K562 (cell line): Measurements from ENCODE around the gene OBSCN. TPM values are rescaled to one million over a fixed set of nuclear protein-coding genes. Genes with fewer than 3 reads are reported as not detected.

Experiments used
- ATAC-seq: fragments of 200-7000 bp; cut with Tn5 transposase; 3 replicates; pipeline ENCODE4 v1.9.1; 2020; ENCODE audit warnings: moderate library complexity
- BruUV-seq: library from RNA; stranded (reverse); fragments of 400-500 nt; replicated peaks from 2 replicates; lab custom pipeline; 2021; lab: Mats Ljungman, UMichigan
- CTCF ChIA-PET: fragments of 300-600 bp; formaldehyde crosslinking; extraction: SDS; loops from one replicate; lab custom pipeline; 2021; ENCODE audit warnings: low intra/inter-chr PET ratio; lab: Yijun Ruan, JAX
- POLR2A ChIA-PET: fragments of 300-600, 350-650 bp; sonication (Branson Sonifier 250); formaldehyde crosslinking; extraction: SDS; loops from one replicate; lab custom pipeline; 2021; ENCODE audit warnings: antibody characterized with exemption, inconsistent platforms; lab: Yijun Ruan, JAX
- DNase-seq, 4 experiments: peaks; one replicate each; pipeline versions ENCODE4 v3.0.0 to v3.0.0-alpha.2; 2011 to 2018; ENCODE audit warnings: low spot score in 3 of 4, mixed read lengths in 3 of 4; ENCODE audit errors: extremely low read depth in 1 of 4
- FAIRE-seq: peaks from 2 replicates; lab custom pipeline; 2011; peaks lifted over from hg19 to GRCh38; lab: Jason Lieb, UNC
- H2AFZ ChIP-seq: 2 replicates; pipeline ENCODE4 v1.6.0; 2011; ENCODE audit warnings: low read depth, low read length, control low read depth, inconsistent platforms
- H3K27ac ChIP-seq: fragments of 200-600 bp; 3 replicates; pipeline ENCODE4 v1.8.0; 2011; ENCODE audit warnings: low read depth, mild to moderate bottlenecking, control low read depth, inconsistent platforms, low read length, moderate library complexity, mixed read lengths; ENCODE audit errors: extremely low read depth
- H3K27me3 ChIP-seq, 2 experiments: fragments of 300-600 bp in 1 of 2; 2 replicates in 1 of 2; 3 replicates in 1 of 2; pipeline versions ENCODE4 v1.6.0 to v1.8.0; 2011; ENCODE audit warnings: inconsistent platforms in 2 of 2, low read length in 2 of 2, mild to moderate bottlenecking in 1 of 2, mixed read lengths in 1 of 2, moderate library complexity in 1 of 2; ENCODE audit not compliant: control insufficient read depth in 2 of 2, insufficient read depth in 2 of 2
- H3K36me3 ChIP-seq: fragments of 300-600 bp; 3 replicates; pipeline ENCODE4 v1.8.0; 2011; ENCODE audit warnings: mild to moderate bottlenecking, low read length, inconsistent platforms; ENCODE audit not compliant: control insufficient read depth, insufficient read depth
- H3K4me1 ChIP-seq, 2 experiments: fragments of 200-600 bp in 1 of 2; replicated peaks in 1 of 2; 2 replicates in 1 of 2; 3 replicates in 1 of 2; pipeline versions ENCODE4 v1.5.1 to v1.8.0; 2011; ENCODE audit warnings: inconsistent platforms in 2 of 2, low read length in 2 of 2, mild to moderate bottlenecking in 1 of 2, mixed read lengths in 1 of 2, moderate library complexity in 1 of 2; ENCODE audit not compliant: control insufficient read depth in 2 of 2, insufficient read depth in 2 of 2
- H3K4me2 ChIP-seq: 2 replicates; pipeline ENCODE4 v1.6.1; 2011; ENCODE audit warnings: low read length, control low read depth, inconsistent platforms, mixed read lengths; ENCODE audit not compliant: insufficient read depth
- H3K4me3 ChIP-seq: fragments of 200-600 bp; sonication (generic), shearing (Covaris generic); 2 replicates; pipeline ENCODE4 v1.5.1; 2016; ENCODE audit warnings: control low read depth, inconsistent platforms
- H3K79me2 ChIP-seq: fragments of 200-600 bp; 3 replicates; pipeline ENCODE4 v1.8.0; 2011; ENCODE audit warnings: low read length, inconsistent platforms; ENCODE audit not compliant: control insufficient read depth, insufficient read depth
- H3K9ac ChIP-seq, 2 experiments: 2 replicates each; pipeline versions ENCODE4 v1.6.0 to v1.6.1; 2011; ENCODE audit warnings: low read depth in 2 of 2, low read length in 2 of 2, control low read depth in 1 of 2, inconsistent platforms in 1 of 2, mild to moderate bottlenecking in 1 of 2, mixed read lengths in 1 of 2; ENCODE audit not compliant: insufficient read depth in 1 of 2
- H3K9me1 ChIP-seq: one replicate; pipeline ENCODE4 v1.6.0; 2011; ENCODE audit warnings: inconsistent platforms, mild to moderate bottlenecking, low read length, moderate library complexity; ENCODE audit not compliant: control insufficient read depth, insufficient read depth
- H3K9me3 ChIP-seq: replicated peaks from 2 replicates; pipeline ENCODE4 v1.5.1; 2011; ENCODE audit warnings: low read depth, low read length, inconsistent platforms; ENCODE audit not compliant: control insufficient read depth, insufficient read depth
- H4K20me1 ChIP-seq: replicated peaks from 2 replicates; pipeline ENCODE4 v1.6.1; 2011; ENCODE audit warnings: low read length, inconsistent platforms, mixed read lengths; ENCODE audit not compliant: control insufficient read depth, insufficient read depth
- BRD4 ChIP-seq: fragments of 200-600 bp; sonication (generic); IDR thresholded peaks from 2 replicates; pipeline ENCODE4 v1.6.1; 2017; ENCODE audit warnings: inconsistent platforms
- DNMT1 ChIP-seq: fragments of 450-650 bp; IDR thresholded peaks from 2 replicates; pipeline ENCODE4 v1.6.1; 2016; ENCODE audit warnings: antibody characterized with exemption, mild to moderate bottlenecking
- JUND ChIP-seq, 2 experiments: IDR thresholded peaks; 2 replicates in 1 of 2; 3 replicates in 1 of 2; pipeline ENCODE4 v1.6.1; 2011; ENCODE audit warnings: borderline replicate concordance in 2 of 2, low read depth in 2 of 2, low read length in 2 of 2, improper control_type of control experiment in 1 of 2, missing biosample characterization in 1 of 2, missing genetic modification characterization in 1 of 2, missing genetic modification reagents in 1 of 2
- KLF13 ChIP-seq: fragments of 450-650 bp; IDR thresholded peaks from 2 replicates; pipeline ENCODE4 v1.6.1; 2016; ENCODE audit warnings: missing genetic modification characterization, low read depth, mild to moderate bottlenecking, missing compliant biosample characterization, moderate library complexity, borderline replicate concordance
- RAD21 ChIP-seq, 2 experiments: fragments of 250-450 bp in 1 of 2; fragments of 450-650 bp in 1 of 2; sonication (Bioruptor Pico) in 1 of 2; formaldehyde crosslinking in 1 of 2; IDR thresholded peaks in 1 of 2; conservative IDR thresholded peaks in 1 of 2; 2 replicates each; pipeline versions ENCODE4 v1.4.0 to v1.8.0; 2020 to 2022; ENCODE audit warnings: mild to moderate bottlenecking in 2 of 2, moderate library complexity in 1 of 2
- RBFOX2 ChIP-seq: fragments of 200-400 bp; formaldehyde crosslinking; IDR thresholded peaks from 2 replicates; pipeline ENCODE4 v1.6.1; 2017; ENCODE audit warnings: low read depth, mild to moderate bottlenecking, low read length, moderate library complexity
- SETDB1 ChIP-seq: IDR thresholded peaks from one replicate; pipeline ENCODE4 v1.6.1; 2012; ENCODE audit warnings: low read length, control low read depth, inconsistent platforms
- TAL1 ChIP-seq: fragments of 450-650 bp; IDR thresholded peaks from 2 replicates; pipeline ENCODE4 v1.6.1; 2016; ENCODE audit warnings: mild to moderate bottlenecking
- WGBS: fragments of 100-300 bp; shearing (Covaris generic); methylation state at CpG from one replicate; pipeline ENCODE4 v1.1.6; 2016; ENCODE audit warnings: low coverage, mixed read lengths; ENCODE audit not compliant: insufficient coverage; ENCODE audit errors: missing lambda C conversion rate; 5-methylcytosine and 5-hydroxymethylcytosine counted together
- in situ Hi-C: fragments of 300-500 bp; cut with MboI; formaldehyde crosslinking; loops from 4 replicates; pipeline ENCODE4 v1.15.0; 2018; ENCODE audit warnings: inconsistent platforms, mixed read lengths
- intact Hi-C: fragments of 100-400 bp; cut with micrococcal nuclease; formaldehyde crosslinking; loops from 2 replicates; pipeline ENCODE4 v1.14.2; 2022
- polyA plus RNA-seq, 8 experiments: library from polyadenylated mRNA; depleted of rRNA in 4 of 8; stranded (reverse) in 5 of 8; unstranded in 3 of 8; fragments of >200 nt; fragmentation: Nextera tagmentation in 2 of 8; fragmentation: Illumina TruSeq in 1 of 8; extraction: Ambion mirVana in 2 of 8; extraction: Trizol in 1 of 8; gene quantifications; 2 replicates each; pipeline versions ENCODE4 v1.2.1 to v1.2.3, GENCODE V29; 2011 to 2014; ENCODE audit warnings: inconsistent platforms in 1 of 8, missing spikeins in 1 of 8
- total RNA-seq, 7 experiments: library from RNA; depleted of rRNA in 6 of 7; stranded (reverse); fragments of >200 nt in 6 of 7; fragmentation: Illumina TruSeq in 2 of 7; extraction: Trizol in 2 of 7; gene quantifications; 2 replicates each; pipeline versions ENCODE4 v1.2.1 to v1.2.3, GENCODE V29; 2011 to 2021; ENCODE audit warnings: low replicate concordance in 1 of 7

Gene OBSCN
- total and polyA plus RNA-seq, 9 of the 15 experiments (the other 6 are each of a cell fraction or from before 2014, with no cell fraction given): 0.18 to 19.7 (median 3.6) TPM

GRCh38 chr1:228222548-228222947, 14.7 kb downstream of the OBSCN start (continued):
- TF ChIP-seq TAL1 (no peak), KLF13 (no peak), JUND (IDR thresholded peaks at IDR 0.05; ENCODE audit: borderline replicate concordance, low read depth, low read length) (no peak), JUND (tag; IDR thresholded peaks at IDR 0.05; ENCODE audit: borderline replicate concordance, low read depth, low read length) (peak; percentile 37; the same call in 1 of the 3 replicates), DNMT1 (no peak), SETDB1 (no peak)

- TF ChIP-seq BRD4 (no peak), RAD21 (CRISPR knock-in tag; conservative IDR thresholded peaks at IDR 0.05 in 1 of 2, IDR thresholded peaks at IDR 0.05 in 1 of 2) (no peak), RBFOX2 (no peak)
- no peak overlapping the region for H2AFZ ChIP-seq
- no peak overlapping the region for H3K27ac ChIP-seq
- DNase-seq (no peak), FAIRE-seq (no peak), ATAC-seq (no peak)
- intact Hi-C loops: no loop called here
- no peak overlapping the region for H3K9ac ChIP-seq
- CTCF ChIA-PET: no interaction called here
- H3K4me1 ChIP-seq: peaks cover 5 to 12% of the 10 kb centered on the region in 2 experiments; a peak in 3 of 5 replicates
- H3K4me2 ChIP-seq: no peak overlapping the region
- POLR2A ChIA-PET: interaction anchor here (0.5 to 1.5 kb wide), 4 partner anchors 8 to 234 kb away, joined by 3 to 6 read pairs (median 4); no protein-coding TSS in a partner anchor
- no peaks in the 10 kb centered on the region for H3K9me1 ChIP-seq
- no TSS peak for BruUV-seq
- WGBS: 26% methylated on average over 16 of the region's 16 CpGs
- no peaks in the 10 kb centered on the region for H4K20me1 ChIP-seq
- no peaks in the 10 kb centered on the region for H3K9me3 ChIP-seq
- no peak overlapping the region for H3K4me3 ChIP-seq
- no peaks in the 10 kb centered on the region for H3K79me2 ChIP-seq
- in situ Hi-C loops: loop anchor here (10.0 kb wide), 1 partner anchor 290 kb away; no protein-coding TSS in a partner anchor
- peaks cover 4 to 8% of the 10 kb centered on the region in 2 experiments; a peak in 3 of 5 replicates for H3K27me3 ChIP-seq
- no peaks in the 10 kb centered on the region; the same call in 2 of the 3 replicates for H3K36me3 ChIP-seq
Observed at GRCh38 chr1:228224198-228225164, 16.6 kb downstream of the OBSCN start.
